HG03432 (cell line): ENCODE results near the gene ANTXRL.
"Not testable (repeated sequence)": the region's sequence is repeated elsewhere in the genome, so short reads cannot be mapped to it uniquely, and the experiment has no call there.

ENCODE experiments used
- ATAC-seq: cut with Tn5 transposase; IDR thresholded peaks from one replicate; pipeline ENCODE4 v1.9.1; 2021; ENCODE audit warnings: mild to moderate bottlenecking, moderate library complexity; ENCODE audit not compliant: unreplicated experiment

Gene ANTXRL

GRCh38 chr10:46286991-46287693 lies at the start of gene ANTXRL:
Gene ANTXRL (plus strand): TSS chr10:46286997. CDS start chr10:46287263, 266 bp downstream.
- no peak for ATAC-seq

DNA sequence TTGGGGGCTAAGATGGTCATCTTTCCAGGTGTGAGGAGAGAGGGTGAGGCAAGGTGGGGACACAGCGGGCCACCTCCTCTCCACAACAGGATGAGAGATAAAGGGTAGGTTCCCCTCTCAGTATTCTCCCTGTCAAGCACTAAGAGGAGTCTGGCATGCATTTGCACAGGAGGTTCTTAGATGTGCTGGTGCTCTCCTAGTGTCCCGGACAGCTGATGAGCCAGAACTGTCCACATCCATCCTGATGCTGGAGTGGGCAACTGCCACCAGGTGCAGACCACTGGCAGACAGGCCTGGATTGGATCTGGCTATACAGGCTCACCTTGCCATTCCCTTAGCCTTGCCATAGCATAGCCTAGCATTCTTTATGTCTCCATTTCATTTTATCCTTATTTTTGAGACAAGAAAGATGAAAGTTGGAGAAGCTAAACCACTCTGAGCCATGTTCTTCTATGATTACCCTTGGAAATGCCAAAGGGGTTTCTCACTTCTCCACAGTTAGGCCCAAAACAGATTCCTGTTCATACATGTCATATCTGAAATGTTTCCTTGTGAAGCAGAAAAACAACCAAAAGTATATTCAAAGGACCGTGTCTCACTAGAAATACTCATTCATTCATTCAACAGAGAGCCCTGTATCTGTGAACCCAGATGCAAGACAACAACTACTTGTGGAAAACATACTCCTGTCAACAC lies 48.8 kb upstream of the ANTXRL start:
- no peak for ATAC-seq

GRCh38 chr10:46239247-46239646 lies 47.5 kb upstream of the ANTXRL start:
- peak; percentile 71 for ATAC-seq

DNA sequence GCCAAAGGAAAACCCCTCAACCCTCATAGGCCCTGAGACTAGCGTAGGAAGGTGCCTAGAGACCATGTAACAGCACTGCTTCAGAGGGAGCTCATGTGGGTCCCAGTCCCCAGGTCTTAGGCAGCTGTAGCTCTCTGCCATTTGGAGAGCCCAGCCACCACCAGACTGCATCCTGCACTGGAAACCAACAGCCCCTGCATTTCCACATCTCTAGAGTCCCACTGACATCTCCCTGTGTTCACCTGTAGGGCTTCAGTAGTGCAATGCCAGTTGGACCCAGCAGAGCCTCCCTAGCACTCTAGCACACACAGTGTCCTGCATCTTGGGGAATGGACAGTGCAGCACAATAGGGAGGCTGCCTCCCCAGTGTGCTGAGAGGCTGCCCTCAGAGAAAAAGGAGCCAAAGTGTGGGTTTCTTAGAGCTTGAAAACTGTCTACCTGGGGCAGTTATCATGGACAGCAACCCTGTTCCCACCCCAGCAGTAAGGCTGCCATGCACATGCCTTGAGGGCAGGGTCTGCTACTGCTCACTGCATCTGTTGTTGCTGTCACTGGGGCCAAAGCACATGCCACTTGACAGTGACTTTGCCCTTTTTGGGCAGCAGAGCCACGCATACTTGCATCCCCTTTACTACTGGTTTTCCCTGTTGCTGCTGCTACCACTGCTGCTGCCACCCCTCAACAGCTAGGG lies 46.7 kb upstream of the ANTXRL start:
- ATAC-seq: no peak

DNA sequence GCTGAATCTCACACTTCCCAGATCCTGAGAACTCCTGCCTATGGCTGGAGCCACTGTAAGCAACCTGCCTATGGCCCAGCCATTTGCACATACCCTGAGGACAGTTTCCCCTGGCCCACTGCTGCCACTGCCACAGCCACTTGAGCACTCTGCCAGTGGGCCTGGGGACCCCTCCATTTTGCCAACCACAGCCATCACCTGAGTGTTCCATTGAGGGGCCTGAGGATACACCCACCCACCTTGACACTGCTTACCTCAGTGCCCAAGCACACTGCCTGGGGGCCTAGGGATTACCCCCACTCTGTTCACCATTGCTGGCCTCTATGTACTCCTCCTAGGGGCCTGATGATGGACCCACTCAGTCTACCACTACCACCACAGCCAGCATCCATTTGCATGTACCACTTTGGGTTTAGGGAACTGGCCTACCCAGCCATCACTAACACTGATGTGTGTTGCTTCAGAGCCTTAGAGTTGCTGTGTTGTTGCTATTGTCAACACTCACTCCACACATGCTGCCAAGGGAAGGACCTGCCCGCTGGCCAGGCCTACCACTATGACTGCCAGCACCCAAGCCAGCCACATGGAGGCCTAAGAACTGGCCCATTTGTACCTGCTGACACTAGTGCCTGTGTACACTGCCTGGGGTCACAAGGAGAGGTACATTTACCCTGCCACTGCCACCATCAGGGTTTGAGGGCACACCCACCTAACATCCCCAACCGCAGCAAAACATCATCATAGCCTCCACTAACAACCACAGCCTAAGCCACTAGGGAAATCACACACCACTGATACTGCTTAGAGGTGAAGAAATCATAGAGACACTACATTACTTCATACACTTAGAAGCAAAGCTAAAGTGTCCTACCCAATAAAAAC lies 45.9 kb upstream of the ANTXRL start:
- no peak for ATAC-seq

- no peak for ATAC-seq
Observed at GRCh38 chr10:46245381-46245900, 41.4 kb upstream of the ANTXRL start.

- ATAC-seq: not testable (repeated sequence)
Observed at GRCh38 chr10:46246400-46247180, 40.2 kb upstream of the ANTXRL start.

DNA sequence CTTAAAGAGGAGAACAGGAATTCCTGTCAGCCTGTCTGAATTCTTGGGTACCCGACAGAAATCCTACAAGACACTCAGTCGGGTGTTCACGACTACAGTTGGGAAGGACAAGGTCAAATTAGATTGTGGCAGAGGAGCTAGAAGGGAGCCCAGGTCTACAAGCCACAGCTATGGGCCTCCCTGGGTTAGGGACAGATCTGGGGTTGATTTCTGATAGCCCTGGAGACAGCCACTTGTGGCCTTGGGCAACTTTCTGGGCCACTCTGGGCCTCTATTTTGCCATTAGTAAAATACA lies 39.7 kb upstream of the ANTXRL start:
- ATAC-seq: no peak

- ATAC-seq: no peak
Observed at GRCh38 chr10:46247808-46248569, 38.8 kb upstream of the ANTXRL start.

DNA sequence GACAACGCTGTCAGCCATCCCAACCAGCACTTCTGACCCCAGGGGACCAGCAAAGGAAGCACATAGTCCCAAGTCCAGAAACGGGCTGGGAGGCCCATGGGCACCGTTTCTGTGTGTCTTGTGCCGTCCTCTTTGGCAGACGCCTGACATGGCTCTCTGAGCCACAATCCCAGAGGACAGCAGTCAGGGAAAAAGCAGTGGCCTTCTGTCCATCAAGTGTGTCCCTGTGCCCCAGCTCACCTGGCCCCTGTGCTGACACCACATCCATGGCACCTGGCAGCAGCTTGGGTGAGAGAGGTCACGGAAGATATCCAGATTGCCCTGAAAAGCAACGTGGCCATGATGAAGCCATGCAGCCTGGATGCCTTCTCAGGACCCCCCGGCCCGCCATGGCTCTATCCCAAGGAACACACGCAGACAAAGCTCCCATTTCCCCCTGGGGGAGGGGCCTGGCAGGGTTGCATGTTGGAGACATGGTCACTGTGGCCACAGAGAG lies 38.1 kb upstream of the ANTXRL start:
- ATAC-seq: no peak

DNA sequence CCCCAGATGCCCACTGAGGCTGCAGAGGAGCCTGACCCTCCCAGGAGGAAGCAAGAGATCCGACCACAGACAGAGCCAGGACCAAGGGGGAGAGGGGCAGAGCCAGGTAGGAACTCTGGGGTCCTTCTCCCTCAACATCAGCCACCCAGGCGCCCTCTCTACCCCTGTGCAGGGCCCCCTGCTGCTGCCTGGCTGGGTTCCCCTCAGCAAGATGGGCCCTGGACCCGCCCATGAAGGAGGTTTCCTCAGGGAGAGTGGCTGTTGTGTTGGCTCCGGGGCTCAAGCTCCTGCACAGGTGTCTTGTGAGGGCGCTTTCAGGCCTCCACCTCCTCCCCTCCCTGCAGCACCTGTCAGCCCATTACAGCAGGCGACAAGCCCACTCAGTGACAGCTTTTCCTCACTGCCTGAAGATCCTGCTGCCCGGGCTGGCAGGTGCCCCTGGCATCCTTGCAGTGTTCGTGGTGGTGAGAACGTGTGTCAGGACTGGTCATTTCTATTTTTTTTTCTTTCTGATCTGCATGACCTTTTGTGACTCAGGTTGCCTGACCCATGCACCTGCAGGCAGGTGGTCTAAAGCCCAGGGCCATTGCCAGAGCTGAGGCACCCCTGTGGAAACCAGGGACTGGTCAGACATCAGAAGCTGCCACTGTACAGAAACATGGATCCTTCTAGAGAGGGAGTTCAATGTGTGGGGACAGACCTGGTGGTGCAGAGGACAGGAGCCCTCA lies 37.0 kb upstream of the ANTXRL start:
- not testable (repeated sequence) for ATAC-seq

- ATAC-seq: no peak
Observed at GRCh38 chr10:46250481-46250880, 36.3 kb upstream of the ANTXRL start.

DNA sequence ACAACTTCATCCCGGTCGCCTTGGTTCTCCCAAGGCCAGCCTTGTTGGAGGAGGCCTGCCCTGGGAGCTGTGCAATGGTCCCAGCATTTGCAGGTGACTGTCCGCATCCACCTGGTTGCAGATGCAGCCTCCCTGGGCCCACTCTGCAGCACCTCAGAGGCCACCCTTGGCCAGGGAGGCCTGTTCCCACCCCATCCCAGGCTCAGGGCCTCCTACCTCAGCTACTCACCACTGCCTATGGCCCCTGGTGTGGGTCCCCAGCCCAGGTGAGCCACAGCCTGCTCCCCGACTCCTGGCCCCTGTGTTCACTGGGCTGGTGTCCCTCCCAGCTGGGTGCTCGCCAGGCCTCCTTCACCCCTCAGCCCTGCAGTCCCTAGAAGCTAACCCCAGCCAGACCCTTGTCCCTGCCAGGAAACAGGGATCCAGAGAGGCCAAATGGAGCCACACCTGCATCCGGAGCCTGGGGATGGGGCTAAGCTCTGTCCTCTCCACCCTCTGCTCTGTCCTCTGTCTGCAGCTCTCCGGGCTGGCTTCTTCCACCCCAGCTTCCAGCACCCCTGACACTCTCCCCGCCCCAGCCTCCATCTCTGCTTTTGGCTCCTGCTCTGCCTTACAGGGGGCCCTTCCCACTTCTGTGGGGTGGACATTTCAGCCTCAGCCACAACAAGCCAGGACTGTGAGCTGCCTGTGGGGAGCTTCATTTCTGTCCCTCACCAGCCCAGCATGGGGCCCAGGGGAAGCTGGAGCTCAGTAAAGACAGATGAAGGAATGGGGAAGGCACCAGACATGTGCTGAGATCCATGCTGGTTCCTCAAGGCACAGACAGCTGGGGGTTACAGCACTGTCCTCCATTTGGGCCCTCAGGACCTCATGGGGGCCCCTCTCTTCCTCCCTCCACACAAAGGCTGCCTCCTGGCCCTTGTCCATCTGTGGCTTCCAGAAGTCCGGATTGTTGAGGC lies 35.6 kb upstream of the ANTXRL start:
- ATAC-seq: no peak

DNA sequence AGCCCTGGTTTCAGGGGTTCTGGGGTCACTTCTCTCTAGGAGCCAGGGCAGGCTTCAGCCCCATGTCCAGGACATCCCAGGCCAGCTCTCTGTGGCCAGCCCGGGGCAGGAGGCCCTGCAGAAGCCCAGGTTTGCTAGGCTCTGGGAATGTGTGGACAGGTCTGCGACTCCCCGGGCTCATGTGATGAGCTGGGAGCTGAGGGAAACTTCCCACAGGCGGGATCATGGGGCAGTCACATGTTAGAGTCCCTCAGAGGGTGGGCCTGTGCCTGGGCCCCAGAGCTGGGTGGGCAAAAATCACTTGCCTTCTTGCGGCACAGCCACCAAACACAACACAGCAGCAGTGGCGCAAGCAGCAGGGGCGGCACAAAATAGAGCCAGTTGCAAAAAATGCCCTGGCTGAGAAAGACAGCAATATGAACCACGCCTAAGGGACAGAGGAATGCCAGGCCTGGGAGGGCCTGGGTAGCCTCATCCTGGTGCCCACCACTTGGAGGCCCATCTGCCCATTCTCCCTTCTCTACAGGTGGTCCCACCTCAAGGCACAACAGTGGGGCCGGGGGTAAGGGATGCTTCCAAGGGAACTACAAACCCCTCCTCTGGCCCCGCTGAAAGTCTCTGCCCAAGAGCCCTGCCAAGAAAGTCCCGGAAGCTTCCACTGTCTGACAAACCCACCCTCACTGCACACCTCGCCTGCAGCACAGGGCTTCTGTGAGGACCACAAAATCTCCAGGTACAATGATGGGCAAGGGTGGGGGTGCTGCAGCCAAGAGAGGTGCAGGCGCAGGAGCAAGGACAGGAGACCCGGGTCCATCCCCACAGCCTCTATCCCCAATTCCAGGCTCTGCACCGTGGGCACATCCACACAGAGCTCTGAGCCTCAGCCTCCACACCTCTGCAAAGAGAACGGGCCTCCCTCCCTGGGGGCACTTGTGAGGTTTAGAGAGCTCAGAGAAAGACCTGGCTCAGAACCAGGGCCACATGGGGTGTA lies 34.6 kb upstream of the ANTXRL start:
- no peak for ATAC-seq

GRCh38 chr10:46253076-46254006 lies 33.5 kb upstream of the ANTXRL start:
- no peak for ATAC-seq
